WERI-Rb-1 (cell line): ENCODE measurements around the gene TRIM54.
A peak's percentile ranks its signal among the peaks of the same experiment; 100 is the strongest.
"Not testable (repeated sequence)": the region's sequence is repeated elsewhere in the genome, so short reads cannot be mapped to it uniquely, and the experiment has no call there.

Source experiments
- DNase-seq: peaks from one replicate; pipeline ENCODE4 v3.0.0-alpha.2; 2020
- H3K27ac ChIP-seq: fragments of 250-450 bp; sonication (Bioruptor Pico); 2 replicates; pipeline ENCODE4 v1.5.1; 2020; ENCODE audit warnings: mild to moderate bottlenecking, moderate library complexity
- H3K27me3 ChIP-seq: fragments of 250-450 bp; sonication (Bioruptor Pico); 2 replicates; pipeline ENCODE4 v1.5.1; 2021; ENCODE audit warnings: mild to moderate bottlenecking, low read depth, moderate library complexity; ENCODE audit not compliant: insufficient read depth, severe bottlenecking
- H3K36me3 ChIP-seq: fragments of 250-450 bp; sonication (Bioruptor Pico); 2 replicates; pipeline ENCODE4 v1.5.1; 2020; ENCODE audit warnings: mild to moderate bottlenecking, moderate library complexity
- H3K4me3 ChIP-seq: 2 replicates; pipeline ENCODE4 v1.5.1; 2011; ENCODE audit warnings: low read depth, mild to moderate bottlenecking, control low read depth, low read length
- H3K9me3 ChIP-seq: fragments of 250-450 bp; sonication (Bioruptor Pico); 2 replicates; pipeline ENCODE4 v1.5.1; 2021; ENCODE audit warnings: mild to moderate bottlenecking, moderate library complexity; ENCODE audit not compliant: severe bottlenecking
- CTCF ChIP-seq: IDR thresholded peaks from 2 replicates; pipeline ENCODE4 v1.5.1; 2011; ENCODE audit warnings: low read depth, mild to moderate bottlenecking, control low read depth, inconsistent platforms, low read length

TRIM54 gene

GRCh38 chr2:27313882-27314645 lies 31.8 kb downstream of the TRIM54 start:
- Histone ChIP-seq H3K4me3 (no peak overlapping the region), H3K27me3 (no peaks in the 10 kb centered on the region), H3K27ac (no peak overlapping the region), H3K36me3 (no peaks in the 10 kb centered on the region), H3K9me3 (no peaks in the 10 kb centered on the region)
- no peak for TF ChIP-seq CTCF
- no peak for DNase-seq

GRCh38 chr2:27314709-27315108 lies 32.5 kb downstream of the TRIM54 start:
- no peak for DNase-seq
- H3K9me3 ChIP-seq = no peaks in the 10 kb centered on the region
- TF ChIP-seq CTCF = no peak
- H3K36me3 ChIP-seq = no peaks in the 10 kb centered on the region
- H3K4me3 ChIP-seq = no peak overlapping the region
- no peaks in the 10 kb centered on the region for H3K27me3 ChIP-seq
- no peak overlapping the region for H3K27ac ChIP-seq

GRCh38 chr2:27315122-27315521 lies 32.9 kb downstream of the TRIM54 start:
- no peak for DNase-seq
- Histone ChIP-seq H3K36me3 (no peaks in the 10 kb centered on the region), H3K4me3 (no peak overlapping the region), H3K9me3 (no peaks in the 10 kb centered on the region), H3K27ac (no peak overlapping the region), H3K27me3 (no peaks in the 10 kb centered on the region)
- no peak for TF ChIP-seq CTCF

- no peak for TF ChIP-seq CTCF
- H3K4me3 ChIP-seq = no peak overlapping the region
- DNase-seq = no peak
- no peaks in the 10 kb centered on the region for H3K9me3 ChIP-seq
- H3K27ac ChIP-seq = no peak overlapping the region
- no peaks in the 10 kb centered on the region for H3K27me3 ChIP-seq
- no peaks in the 10 kb centered on the region for H3K36me3 ChIP-seq
Observed at GRCh38 chr2:27316655-27317412, 34.6 kb downstream of the TRIM54 start.

- not testable (repeated sequence) for H3K4me3 ChIP-seq, H3K9me3 ChIP-seq, H3K27me3 ChIP-seq, H3K27ac ChIP-seq, H3K36me3 ChIP-seq, DNase-seq
Observed at GRCh38 chr2:27319839-27320238, 37.6 kb downstream of the TRIM54 start.

- H3K36me3 ChIP-seq = peaks cover 8% of the 10 kb centered on the region
- H3K4me3 ChIP-seq = no peak overlapping the region
- peak; percentile 83 for DNase-seq
Observed at GRCh38 chr2:27320958-27321543, 38.8 kb downstream of the TRIM54 start.

More at GRCh38 chr2:27320958-27321543, 38.8 kb downstream of the TRIM54 start:
- no peaks in the 10 kb centered on the region for H3K27me3 ChIP-seq
- TF ChIP-seq CTCF = peak; percentile 66
- H3K27ac ChIP-seq = peak overlapping the region; percentile 19; the same call in 1 of the 2 replicates
- no peaks in the 10 kb centered on the region for H3K9me3 ChIP-seq
